GM15510 (cell line): ENCODE results near the gene KLHL9.

Experiments used
- POLR2A ChIP-seq: IDR thresholded peaks from 3 replicates; pipeline ENCODE4 v1.6.1; 2011; ENCODE audit warnings: borderline replicate concordance; ENCODE audit not compliant: insufficient read length; ENCODE audit errors: extremely low read depth

KLHL9 gene

GRCh38 chr9:21287280-21287679 is 47.9 kb downstream of the KLHL9 start:
- TF ChIP-seq POLR2A, result no peak

- TF ChIP-seq POLR2A, result no peak
These were observed 48.5 kb downstream of the KLHL9 start for GRCh38 chr9:21286659-21287058.

- TF ChIP-seq POLR2A, result no peak
These were observed 49.1 kb downstream of the KLHL9 start for GRCh38 chr9:21286099-21286498.

- no peak for TF ChIP-seq POLR2A
These were observed 53.9 kb downstream of the KLHL9 start for GRCh38 chr9:21281275-21281674.
